Vagina (tissue), 2 donors: Measurements from ENCODE around the gene DENND5A.

ENCODE experiments used
- POLR2A ChIP-seq, 2 donors: fragments of 450-650 bp; IDR thresholded peaks; one replicate each; pipeline ENCODE4 v1.6.1; 2017; ENCODE audit warnings: antibody characterized with exemption in 2 of 2, mild to moderate bottlenecking in 2 of 2, moderate library complexity in 2 of 2
- TF ChIP-seq, protein P1 (sequence below), 3 experiments: fragments of 450-650 bp in 2 of 3; fragments of 200-600 bp in 1 of 3; sonication (generic) in 1 of 3; IDR thresholded peaks; one replicate each; pipeline ENCODE4 v1.5.1; 2017 to 2019; ENCODE audit warnings: antibody characterized with exemption in 3 of 3, mild to moderate bottlenecking in 2 of 3, moderate library complexity in 2 of 3

DNA sequence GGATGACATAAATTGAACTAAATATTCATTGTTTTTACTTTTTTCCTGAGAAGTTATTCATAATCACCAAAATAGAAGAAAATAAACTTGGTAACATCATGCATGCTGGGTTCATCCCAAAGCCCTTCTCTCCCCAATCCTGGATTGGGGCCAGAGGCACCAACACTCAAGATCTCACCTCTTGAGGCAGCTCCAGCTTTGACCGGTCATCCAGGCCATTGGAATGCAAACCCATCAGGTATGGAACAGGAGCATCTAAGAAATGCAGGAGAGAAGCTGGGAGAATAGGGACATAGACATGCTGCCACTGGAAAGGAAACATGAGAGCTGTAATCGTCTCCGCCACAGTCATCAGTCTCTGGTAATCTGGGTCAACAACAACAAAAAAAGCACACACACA lies 71.8 kb downstream of the DENND5A start:
- TF ChIP-seq, protein P1, sequence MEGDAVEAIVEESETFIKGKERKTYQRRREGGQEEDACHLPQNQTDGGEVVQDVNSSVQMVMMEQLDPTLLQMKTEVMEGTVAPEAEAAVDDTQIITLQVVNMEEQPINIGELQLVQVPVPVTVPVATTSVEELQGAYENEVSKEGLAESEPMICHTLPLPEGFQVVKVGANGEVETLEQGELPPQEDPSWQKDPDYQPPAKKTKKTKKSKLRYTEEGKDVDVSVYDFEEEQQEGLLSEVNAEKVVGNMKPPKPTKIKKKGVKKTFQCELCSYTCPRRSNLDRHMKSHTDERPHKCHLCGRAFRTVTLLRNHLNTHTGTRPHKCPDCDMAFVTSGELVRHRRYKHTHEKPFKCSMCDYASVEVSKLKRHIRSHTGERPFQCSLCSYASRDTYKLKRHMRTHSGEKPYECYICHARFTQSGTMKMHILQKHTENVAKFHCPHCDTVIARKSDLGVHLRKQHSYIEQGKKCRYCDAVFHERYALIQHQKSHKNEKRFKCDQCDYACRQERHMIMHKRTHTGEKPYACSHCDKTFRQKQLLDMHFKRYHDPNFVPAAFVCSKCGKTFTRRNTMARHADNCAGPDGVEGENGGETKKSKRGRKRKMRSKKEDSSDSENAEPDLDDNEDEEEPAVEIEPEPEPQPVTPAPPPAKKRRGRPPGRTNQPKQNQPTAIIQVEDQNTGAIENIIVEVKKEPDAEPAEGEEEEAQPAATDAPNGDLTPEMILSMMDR (IDR thresholded peaks at IDR 0.05), result no peak
- TF ChIP-seq POLR2A (IDR thresholded peaks at IDR 0.05), result no peak
